GM23338 (cell line): ENCODE results near the gene KRT83. TPM values are rescaled to one million over a fixed set of nuclear protein-coding genes. Genes with fewer than 3 reads are reported as not detected.

Experiments used
- ATAC-seq: fragments of 200-7000 bp; cut with Tn5 transposase; 3 replicates; pipeline ENCODE4 v1.9.1; 2020
- DNase-seq: peaks from one replicate; pipeline ENCODE4 v3.0.0-alpha.2; 2015; ENCODE audit warnings: low spot score
- H2AFZ ChIP-seq: fragments of 200-600 bp; sonication (generic); 2 replicates; pipeline ENCODE4 v1.8.0; 2016; ENCODE audit warnings: antibody characterized with exemption, mild to moderate bottlenecking, moderate library complexity
- H3F3A ChIP-seq: fragments of 200-600 bp; sonication (generic); replicated peaks from 2 replicates; pipeline ENCODE4 v1.8.0; 2017; ENCODE audit warnings: antibody characterized with exemption, mixed run types, low read depth
- H3K27ac ChIP-seq: fragments of 200-600 bp; sonication (generic); 2 replicates; pipeline ENCODE4 v1.6.1; 2016; ENCODE audit warnings: low read depth
- H3K27me3 ChIP-seq: fragments of 200-600 bp; sonication (generic); 2 replicates; pipeline ENCODE4 v1.8.0; 2016; ENCODE audit warnings: mild to moderate bottlenecking, mixed run types, moderate library complexity; ENCODE audit not compliant: insufficient read depth
- H3K36me3 ChIP-seq: fragments of 200-600 bp; sonication (generic); 2 replicates; pipeline ENCODE4 v1.8.0; 2016; ENCODE audit warnings: mild to moderate bottlenecking; ENCODE audit not compliant: insufficient read depth
- H3K4me1 ChIP-seq: fragments of 200-600 bp; sonication (generic); 2 replicates; pipeline ENCODE4 v1.8.0; 2016; ENCODE audit warnings: mild to moderate bottlenecking, moderate library complexity; ENCODE audit not compliant: insufficient read depth
- H3K4me2 ChIP-seq: fragments of 200-600 bp; sonication (generic); 2 replicates; pipeline ENCODE4 v1.7.1; 2017; ENCODE audit warnings: mixed run types
- H3K4me3 ChIP-seq: fragments of 200-600 bp; sonication (generic); 2 replicates; pipeline ENCODE4 v1.6.1; 2016; ENCODE audit warnings: mixed run types
- H3K79me2 ChIP-seq: fragments of 200-600 bp; sonication (generic); replicated peaks from 2 replicates; pipeline ENCODE4 v1.8.0; 2017; ENCODE audit warnings: mild to moderate bottlenecking; ENCODE audit not compliant: insufficient read depth
- H3K9me2 ChIP-seq: fragments of 200-600 bp; sonication (generic); 2 replicates; pipeline ENCODE4 v1.8.0; 2017; ENCODE audit not compliant: insufficient read depth
- H4K20me1 ChIP-seq: fragments of 200-600 bp; sonication (generic); replicated peaks from 2 replicates; pipeline ENCODE4 v1.8.0; 2017; ENCODE audit warnings: mild to moderate bottlenecking; ENCODE audit not compliant: insufficient read depth
- H3K27ac Mint-ChIP-seq: 2 replicates; pipeline ENCODE4 v1.8.0; 2020; ENCODE audit warnings: inconsistent platforms, mild to moderate bottlenecking, moderate library complexity, mixed read lengths
- H3K27me3 Mint-ChIP-seq: 3 replicates; pipeline ENCODE4 v1.8.0; 2022; ENCODE audit warnings: low read depth, mild to moderate bottlenecking, moderate library complexity, mixed read lengths, inconsistent platforms; ENCODE audit not compliant: insufficient read depth, poor library complexity
- H3K36me3 Mint-ChIP-seq: 3 replicates; pipeline ENCODE4 v1.8.0; 2021; ENCODE audit warnings: low read depth, mild to moderate bottlenecking, inconsistent platforms, moderate library complexity, mixed read lengths
- H3K4me1 Mint-ChIP-seq: 3 replicates; pipeline ENCODE4 v1.8.0; 2020; ENCODE audit warnings: mild to moderate bottlenecking, inconsistent platforms, mixed read lengths
- H3K4me3 Mint-ChIP-seq: 3 replicates; pipeline ENCODE4 v1.8.0; 2021; ENCODE audit warnings: moderate library complexity, mild to moderate bottlenecking, inconsistent platforms, mixed read lengths
- H3K9me3 Mint-ChIP-seq: 3 replicates; pipeline ENCODE4 v1.8.0; 2020; ENCODE audit warnings: moderate library complexity, mild to moderate bottlenecking, inconsistent platforms, mixed read lengths
- CREB1 ChIP-seq: fragments of 250-450 bp; sonication (Bioruptor Pico); IDR thresholded peaks from 2 replicates; pipeline ENCODE4 v1.5.0; 2020; ENCODE audit warnings: low read depth, mild to moderate bottlenecking, moderate library complexity
- EZH2 ChIP-seq: fragments of 200-600 bp; sonication (generic); IDR thresholded peaks from one replicate; pipeline ENCODE4 v1.8.0; 2017; ENCODE audit warnings: antibody characterized with exemption, mild to moderate bottlenecking, low read depth; ENCODE audit not compliant: unreplicated experiment
- EZH2phosphoT487 ChIP-seq: fragments of 200-600 bp; sonication (generic); IDR thresholded peaks from one replicate; pipeline ENCODE4 v1.8.1; 2018; ENCODE audit warnings: antibody characterized with exemption; ENCODE audit not compliant: unreplicated experiment
- NANOG ChIP-seq: IDR thresholded peaks from 2 replicates; pipeline ENCODE4 v1.6.1; 2016; ENCODE audit warnings: antibody characterized with exemption, borderline replicate concordance
- POLR2AphosphoS5 ChIP-seq: IDR thresholded peaks from 2 replicates; pipeline ENCODE4 v1.6.1; 2016; ENCODE audit warnings: antibody characterized with exemption, low read depth
- STAT1 ChIP-seq: IDR thresholded peaks from one replicate; pipeline ENCODE4 v1.6.1; 2016; ENCODE audit warnings: antibody characterized with exemption; ENCODE audit not compliant: unreplicated experiment
- ZNF331 ChIP-seq: fragments of 250-450 bp; sonication (Bioruptor Pico); IDR thresholded peaks from 2 replicates; pipeline ENCODE4 v1.5.0; 2020; ENCODE audit warnings: low read depth, mild to moderate bottlenecking, moderate library complexity
- polyA plus RNA-seq: library from polyadenylated mRNA; unstranded; fragments of >200 nt; fragmentation: Nextera tagmentation; extraction: Ambion mirVana; gene quantifications from 2 replicates; pipeline ENCODE4 v1.2.1, GENCODE V29; 2016
- total RNA-seq: library from RNA; depleted of rRNA; stranded (reverse); fragments of >200 nt; shearing (Covaris generic); gene quantifications from 2 replicates; pipeline ENCODE4 v1.2.3, GENCODE V29; 2014
- TF ChIP-seq, protein P1 (sequence below): fragments of 250-450 bp; sonication (Bioruptor Pico); IDR thresholded peaks from 2 replicates; pipeline ENCODE4 v1.5.0; 2020; ENCODE audit warnings: mild to moderate bottlenecking, moderate library complexity
- TF ChIP-seq, protein P2 (sequence below), 2 experiments: fragments of 200-600 bp in 1 of 2; sonication (generic) in 1 of 2; conservative IDR thresholded peaks; 2 replicates each; pipeline versions ENCODE4 v1.5.1 to v1.6.1; 2016 to 2017; ENCODE audit warnings: antibody characterized with exemption in 2 of 2, low read depth in 2 of 2, mild to moderate bottlenecking in 2 of 2, moderate library complexity in 1 of 2

Gene KRT83
- total and polyA plus RNA-seq, 2 experiments from 2014 or later = not detected

DNA sequence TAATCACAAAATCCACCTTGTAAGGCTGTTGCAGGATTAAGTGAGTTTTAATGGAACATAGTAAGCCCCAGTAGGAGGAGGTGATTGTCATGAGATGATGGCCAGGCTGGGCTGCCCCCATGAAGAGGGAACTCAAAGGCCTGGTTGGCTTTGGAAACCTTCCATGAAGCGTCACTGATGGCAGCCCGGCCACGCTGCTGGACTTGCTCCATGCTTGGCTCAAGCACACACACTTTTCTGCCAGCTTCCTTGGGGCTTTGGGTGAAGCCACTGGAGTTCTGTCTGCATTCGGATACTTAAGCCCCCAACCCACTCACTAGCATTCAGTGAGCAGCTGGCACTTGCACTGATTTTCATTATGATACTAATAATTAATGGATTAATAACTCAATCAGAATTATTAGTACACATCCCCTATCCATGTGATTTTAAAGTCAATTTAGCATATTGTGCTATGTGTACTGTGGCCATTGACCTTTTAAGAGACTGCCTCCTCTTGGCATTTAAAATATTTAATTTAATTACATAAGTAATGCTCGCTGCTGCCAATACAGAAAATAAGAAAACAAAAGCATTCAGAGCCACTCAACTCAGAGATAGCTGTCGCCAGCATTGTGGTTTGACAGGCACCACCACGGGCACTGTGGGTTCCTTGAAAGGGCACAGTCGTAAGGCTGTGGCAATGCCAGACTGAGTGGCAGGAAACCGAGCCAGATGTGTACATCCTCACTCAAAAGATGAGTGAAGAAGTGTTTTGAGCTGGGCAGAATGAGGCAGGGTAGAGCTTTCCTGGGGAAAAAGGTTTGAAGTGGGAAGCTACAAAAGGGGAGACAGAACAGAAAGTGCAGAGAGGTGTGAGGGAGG lies 30.2 kb upstream of the KRT83 start (continued):
- TF ChIP-seq, protein P1, sequence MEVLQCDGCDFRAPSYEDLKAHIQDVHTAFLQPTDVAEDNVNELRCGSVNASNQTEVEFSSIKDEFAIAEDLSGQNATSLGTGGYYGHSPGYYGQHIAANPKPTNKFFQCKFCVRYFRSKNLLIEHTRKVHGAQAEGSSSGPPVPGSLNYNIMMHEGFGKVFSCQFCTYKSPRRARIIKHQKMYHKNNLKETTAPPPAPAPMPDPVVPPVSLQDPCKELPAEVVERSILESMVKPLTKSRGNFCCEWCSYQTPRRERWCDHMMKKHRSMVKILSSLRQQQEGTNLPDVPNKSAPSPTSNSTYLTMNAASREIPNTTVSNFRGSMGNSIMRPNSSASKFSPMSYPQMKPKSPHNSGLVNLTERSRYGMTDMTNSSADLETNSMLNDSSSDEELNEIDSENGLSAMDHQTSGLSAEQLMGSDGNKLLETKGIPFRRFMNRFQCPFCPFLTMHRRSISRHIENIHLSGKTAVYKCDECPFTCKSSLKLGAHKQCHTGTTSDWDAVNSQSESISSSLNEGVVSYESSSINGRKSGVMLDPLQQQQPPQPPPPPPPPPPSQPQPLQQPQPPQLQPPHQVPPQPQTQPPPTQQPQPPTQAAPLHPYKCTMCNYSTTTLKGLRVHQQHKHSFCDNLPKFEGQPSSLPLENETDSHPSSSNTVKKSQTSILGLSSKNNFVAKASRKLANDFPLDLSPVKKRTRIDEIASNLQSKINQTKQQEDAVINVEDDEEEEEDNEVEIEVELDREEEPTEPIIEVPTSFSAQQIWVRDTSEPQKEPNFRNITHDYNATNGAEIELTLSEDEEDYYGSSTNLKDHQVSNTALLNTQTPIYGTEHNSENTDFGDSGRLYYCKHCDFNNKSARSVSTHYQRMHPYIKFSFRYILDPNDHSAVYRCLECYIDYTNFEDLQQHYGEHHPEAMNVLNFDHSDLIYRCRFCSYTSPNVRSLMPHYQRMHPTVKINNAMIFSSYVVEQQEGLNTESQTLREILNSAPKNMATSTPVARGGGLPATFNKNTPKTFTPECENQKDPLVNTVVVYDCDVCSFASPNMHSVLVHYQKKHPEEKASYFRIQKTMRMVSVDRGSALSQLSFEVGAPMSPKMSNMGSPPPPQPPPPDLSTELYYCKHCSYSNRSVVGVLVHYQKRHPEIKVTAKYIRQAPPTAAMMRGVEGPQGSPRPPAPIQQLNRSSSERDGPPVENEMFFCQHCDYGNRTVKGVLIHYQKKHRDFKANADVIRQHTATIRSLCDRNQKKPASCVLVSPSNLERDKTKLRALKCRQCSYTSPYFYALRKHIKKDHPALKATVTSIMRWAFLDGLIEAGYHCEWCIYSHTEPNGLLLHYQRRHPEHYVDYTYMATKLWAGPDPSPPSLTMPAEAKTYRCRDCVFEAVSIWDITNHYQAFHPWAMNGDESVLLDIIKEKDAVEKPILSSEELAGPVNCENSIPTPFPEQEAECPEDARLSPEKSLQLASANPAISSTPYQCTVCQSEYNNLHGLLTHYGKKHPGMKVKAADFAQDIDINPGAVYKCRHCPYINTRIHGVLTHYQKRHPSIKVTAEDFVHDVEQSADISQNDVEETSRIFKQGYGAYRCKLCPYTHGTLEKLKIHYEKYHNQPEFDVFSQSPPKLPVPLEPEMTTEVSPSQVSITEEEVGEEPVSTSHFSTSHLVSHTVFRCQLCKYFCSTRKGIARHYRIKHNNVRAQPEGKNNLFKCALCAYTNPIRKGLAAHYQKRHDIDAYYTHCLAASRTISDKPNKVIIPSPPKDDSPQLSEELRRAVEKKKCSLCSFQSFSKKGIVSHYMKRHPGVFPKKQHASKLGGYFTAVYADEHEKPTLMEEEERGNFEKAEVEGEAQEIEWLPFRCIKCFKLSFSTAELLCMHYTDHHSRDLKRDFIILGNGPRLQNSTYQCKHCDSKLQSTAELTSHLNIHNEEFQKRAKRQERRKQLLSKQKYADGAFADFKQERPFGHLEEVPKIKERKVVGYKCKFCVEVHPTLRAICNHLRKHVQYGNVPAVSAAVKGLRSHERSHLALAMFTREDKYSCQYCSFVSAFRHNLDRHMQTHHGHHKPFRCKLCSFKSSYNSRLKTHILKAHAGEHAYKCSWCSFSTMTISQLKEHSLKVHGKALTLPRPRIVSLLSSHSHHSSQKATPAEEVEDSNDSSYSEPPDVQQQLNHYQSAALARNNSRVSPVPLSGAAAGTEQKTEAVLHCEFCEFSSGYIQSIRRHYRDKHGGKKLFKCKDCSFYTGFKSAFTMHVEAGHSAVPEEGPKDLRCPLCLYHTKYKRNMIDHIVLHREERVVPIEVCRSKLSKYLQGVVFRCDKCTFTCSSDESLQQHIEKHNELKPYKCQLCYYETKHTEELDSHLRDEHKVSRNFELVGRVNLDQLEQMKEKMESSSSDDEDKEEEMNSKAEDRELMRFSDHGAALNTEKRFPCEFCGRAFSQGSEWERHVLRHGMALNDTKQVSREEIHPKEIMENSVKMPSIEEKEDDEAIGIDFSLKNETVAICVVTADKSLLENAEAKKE = no peak

DNA sequence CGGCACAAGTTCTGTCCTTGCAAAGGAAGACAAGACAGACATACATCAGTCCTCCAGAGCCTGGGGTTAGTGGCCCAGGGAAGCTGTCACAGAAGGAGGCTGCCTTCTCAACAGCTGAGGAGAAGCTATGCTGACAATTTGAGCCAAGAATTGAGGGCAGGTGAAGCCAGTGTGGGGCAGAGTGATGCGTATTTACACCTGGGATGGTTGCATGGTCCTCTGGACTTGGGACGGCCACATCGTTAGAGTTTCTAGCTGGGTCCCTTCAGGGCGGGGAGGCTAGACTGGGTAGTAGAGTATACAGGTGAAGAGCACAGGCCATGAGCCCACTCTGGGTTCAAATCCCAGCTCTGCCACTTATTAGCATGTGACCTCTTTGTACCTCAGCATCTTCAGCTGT lies 29.6 kb upstream of the KRT83 start:
- DNase-seq = no peak
- Histone ChIP-seq H3K4me3 (no peak overlapping the region), H3K27ac (no peak overlapping the region), H3K36me3 (no peaks in the 10 kb centered on the region), H3K4me2 (no peak overlapping the region), H3K9me2 (no peaks in the 10 kb centered on the region), H3F3A (no peaks in the 10 kb centered on the region), H3K4me1 (no peaks in the 10 kb centered on the region), H4K20me1 (no peaks in the 10 kb centered on the region; the same call in 1 of the 2 replicates), H3K27me3 (no peaks in the 10 kb centered on the region), H3K79me2 (no peaks in the 10 kb centered on the region), H2AFZ (no peak overlapping the region)
- Mint-ChIP-seq H3K36me3 (no peaks in the 10 kb centered on the region), H3K4me1 (no peaks in the 10 kb centered on the region), H3K9me3 (no peaks in the 10 kb centered on the region), H3K4me3 (no peak overlapping the region), H3K27me3 (peaks cover 3% of the 10 kb centered on the region), H3K27ac (no peak overlapping the region)
- ATAC-seq = no peak
- no peak for TF ChIP-seq STAT1
- TF ChIP-seq, protein P2, sequence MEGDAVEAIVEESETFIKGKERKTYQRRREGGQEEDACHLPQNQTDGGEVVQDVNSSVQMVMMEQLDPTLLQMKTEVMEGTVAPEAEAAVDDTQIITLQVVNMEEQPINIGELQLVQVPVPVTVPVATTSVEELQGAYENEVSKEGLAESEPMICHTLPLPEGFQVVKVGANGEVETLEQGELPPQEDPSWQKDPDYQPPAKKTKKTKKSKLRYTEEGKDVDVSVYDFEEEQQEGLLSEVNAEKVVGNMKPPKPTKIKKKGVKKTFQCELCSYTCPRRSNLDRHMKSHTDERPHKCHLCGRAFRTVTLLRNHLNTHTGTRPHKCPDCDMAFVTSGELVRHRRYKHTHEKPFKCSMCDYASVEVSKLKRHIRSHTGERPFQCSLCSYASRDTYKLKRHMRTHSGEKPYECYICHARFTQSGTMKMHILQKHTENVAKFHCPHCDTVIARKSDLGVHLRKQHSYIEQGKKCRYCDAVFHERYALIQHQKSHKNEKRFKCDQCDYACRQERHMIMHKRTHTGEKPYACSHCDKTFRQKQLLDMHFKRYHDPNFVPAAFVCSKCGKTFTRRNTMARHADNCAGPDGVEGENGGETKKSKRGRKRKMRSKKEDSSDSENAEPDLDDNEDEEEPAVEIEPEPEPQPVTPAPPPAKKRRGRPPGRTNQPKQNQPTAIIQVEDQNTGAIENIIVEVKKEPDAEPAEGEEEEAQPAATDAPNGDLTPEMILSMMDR (conservative IDR thresholded peaks at IDR 0.05; ENCODE audit: low read depth in 2 of 2) = no peak
- TF ChIP-seq ZNF331 = no peak
- no peak for TF ChIP-seq EZH2phosphoT487
- TF ChIP-seq CREB1 (CRISPR knock-in tag) = no peak
- TF ChIP-seq EZH2 = no peak
- no peak for TF ChIP-seq POLR2AphosphoS5
- no peak for TF ChIP-seq NANOG
